NB4 (cell line): Measurements from ENCODE around the gene ASNSD1.

Source experiments
- CTCF ChIP-seq: IDR thresholded peaks from one replicate; pipeline ENCODE4 v1.5.1; 2012; ENCODE audit warnings: low read depth, low read length
- POLR2A ChIP-seq: IDR thresholded peaks from 2 replicates; pipeline ENCODE4 v1.6.1; 2011; ENCODE audit warnings: mild to moderate bottlenecking; ENCODE audit not compliant: insufficient read length; ENCODE audit errors: extremely low read depth

GRCh38 chr2:189621781-189622180, 39.5 kb upstream of the ASNSD1 start:
- TF ChIP-seq POLR2A (no peak), CTCF (no peak)
